ENCODE data around the gene ZC3HAV1.
"Not testable (repeated sequence)": the region's sequence is repeated elsewhere in the genome, so short reads cannot be mapped to it uniquely, and the experiment has no call there.

ZC3HAV1 gene

GRCh38 chr7:139026551-139026950 is 83.0 kb downstream of the ZC3HAV1 start:
- in situ Hi-C loops (cut with MboI; ENCODE audit: low sequenced_read_pairs) = no loop called here

- in situ Hi-C loops (cut with MboI; ENCODE audit: low sequenced_read_pairs) = not testable (repeated sequence)
These were observed 83.7 kb downstream of the ZC3HAV1 start for GRCh38 chr7:139025861-139026260.

GRCh38 chr7:139023076-139023475 is 86.4 kb downstream of the ZC3HAV1 start:
- in situ Hi-C loops (cut with MboI; ENCODE audit: low sequenced_read_pairs) = no loop called here

DNA sequence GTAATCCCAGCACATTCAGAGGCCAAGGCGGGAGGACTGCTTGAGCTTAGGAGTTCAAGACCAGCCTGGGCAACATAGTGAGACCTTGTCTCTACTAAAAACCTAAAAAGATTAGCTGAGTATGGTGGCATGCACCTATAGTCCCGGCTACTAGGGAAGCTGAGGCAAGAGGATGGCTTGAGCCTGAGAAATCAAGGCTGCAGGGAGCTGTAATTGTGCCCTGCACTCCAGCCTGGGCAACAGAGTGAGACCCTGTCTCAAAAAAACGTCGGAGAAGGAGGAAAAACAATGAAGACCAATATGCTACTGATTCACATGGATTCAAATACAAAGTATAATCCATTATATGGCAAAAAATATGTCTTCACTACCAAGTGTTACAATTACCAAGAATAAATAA is 87.2 kb downstream of the ZC3HAV1 start:
- in situ Hi-C loops (cut with MboI; ENCODE audit: low sequenced_read_pairs) = no loop called here

GRCh38 chr7:139018910-139019309 is 90.6 kb downstream of the ZC3HAV1 start:
- in situ Hi-C loops (cut with MboI; ENCODE audit: low sequenced_read_pairs) = no loop called here

DNA sequence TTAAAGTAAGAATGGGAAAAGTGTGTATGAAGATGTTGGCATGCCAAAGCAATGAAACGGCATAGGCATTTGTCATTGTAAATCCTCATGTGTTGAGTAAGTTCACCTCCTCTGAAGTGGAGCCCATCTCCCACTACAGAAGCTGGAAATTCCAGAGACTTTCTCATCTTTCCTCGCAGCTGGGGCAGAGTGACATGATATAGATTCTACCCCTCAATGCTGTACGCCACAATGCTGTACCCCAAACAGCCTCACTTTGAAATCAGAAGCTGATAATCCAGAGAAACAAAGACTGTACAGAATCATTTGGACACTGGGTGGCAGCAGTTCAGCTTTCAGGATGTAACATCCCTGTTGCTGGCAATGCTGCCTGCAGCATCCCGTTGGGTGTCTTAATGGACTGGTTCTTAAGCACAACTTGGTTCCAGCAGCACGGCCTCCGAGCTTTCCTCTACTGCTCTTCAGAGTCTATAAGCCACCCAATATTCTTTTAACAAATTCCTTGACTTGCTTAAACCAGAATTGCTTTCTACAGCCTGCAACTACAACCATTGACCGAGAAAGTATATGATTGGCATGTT is 92.5 kb downstream of the ZC3HAV1 start:
- in situ Hi-C loops (cut with MboI; ENCODE audit: low sequenced_read_pairs) = no loop called here

GRCh38 chr7:139011373-139011772 is 98.1 kb downstream of the ZC3HAV1 start:
- in situ Hi-C loops (cut with MboI; ENCODE audit: low sequenced_read_pairs) = no loop called here

DNA sequence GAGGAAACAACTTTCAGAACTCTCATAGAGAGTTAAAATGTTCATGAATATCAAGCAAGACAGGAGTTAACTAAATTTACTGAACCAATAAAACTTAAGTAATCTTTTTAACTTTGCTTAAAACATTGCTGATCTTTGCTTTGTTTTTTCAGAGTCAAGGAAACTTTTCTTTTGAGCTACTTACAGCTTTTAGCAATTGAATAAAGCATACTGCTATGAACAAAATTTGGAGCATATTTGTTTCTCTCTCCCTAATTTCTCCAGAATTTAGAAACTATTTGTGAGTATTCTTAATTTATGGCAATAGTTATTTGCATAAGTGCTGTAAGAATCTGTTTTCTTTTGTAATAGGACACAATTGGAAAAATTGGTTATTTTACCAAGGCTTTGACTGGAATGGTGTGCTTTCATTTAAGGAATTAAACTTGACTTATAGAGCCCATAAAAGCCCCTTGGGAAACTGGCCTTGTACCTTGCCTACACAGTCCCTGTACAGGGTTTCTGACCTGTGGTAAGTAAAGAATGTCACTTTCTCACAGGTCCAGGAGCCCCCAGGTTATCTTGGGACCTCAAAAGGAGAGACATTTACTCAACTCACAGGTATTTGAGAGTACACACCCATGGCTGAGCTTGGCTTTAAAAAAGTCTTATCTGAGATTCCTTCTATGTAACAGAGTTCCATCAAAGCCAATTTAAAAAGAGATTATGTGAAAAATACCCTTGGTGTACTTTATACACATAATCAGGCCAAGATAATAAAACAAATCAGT is 105.0 kb downstream of the ZC3HAV1 start:
- in situ Hi-C loops (cut with MboI; ENCODE audit: low sequenced_read_pairs) = no loop called here

GRCh38 chr7:138999414-138999813 is 110.1 kb downstream of the ZC3HAV1 start:
- in situ Hi-C loops (cut with MboI; ENCODE audit: low sequenced_read_pairs) = no loop called here
